Thyroid gland (tissue), 4 donors: Measurements from ENCODE around the gene GRK1.

Source experiments
- POLR2A ChIP-seq, 2 donors: fragments of 450-650 bp; IDR thresholded peaks; one replicate each; pipeline ENCODE4 v1.6.1; 2017; ENCODE audit warnings: antibody characterized with exemption in 2 of 2, mild to moderate bottlenecking in 2 of 2, moderate library complexity in 1 of 2
- TF ChIP-seq, protein P1 (sequence below), 6 experiments: fragments of 200-600 bp in 3 of 6; fragments of 450-650 bp in 3 of 6; sonication (generic) in 3 of 6; IDR thresholded peaks; one replicate each; pipeline ENCODE4 v1.5.1; 2016 to 2019; ENCODE audit warnings: antibody characterized with exemption in 6 of 6, mild to moderate bottlenecking in 2 of 6, inconsistent platforms in 1 of 6, moderate library complexity in 1 of 6

DNA sequence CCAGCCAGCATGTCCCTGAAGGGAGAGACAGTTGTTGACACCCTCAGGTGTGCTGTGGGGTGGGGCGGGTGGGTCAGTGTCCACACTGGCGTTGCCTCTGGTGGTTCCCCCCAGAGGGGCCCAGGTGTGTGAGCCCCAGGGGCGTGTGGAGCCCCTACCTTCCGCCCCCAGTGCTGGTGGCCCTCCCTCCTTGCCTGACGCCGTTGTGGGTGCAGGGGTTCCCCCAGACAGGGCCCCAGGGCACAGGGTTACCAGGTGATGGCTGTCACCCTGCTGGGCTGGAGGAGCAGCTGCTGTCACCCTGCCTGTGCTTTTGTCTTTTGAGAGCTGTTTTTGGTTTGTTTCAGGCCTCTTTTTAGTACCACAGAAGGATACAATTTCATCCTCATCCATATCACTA, 36.2 kb upstream of the GRK1 start:
- TF ChIP-seq, protein P1, sequence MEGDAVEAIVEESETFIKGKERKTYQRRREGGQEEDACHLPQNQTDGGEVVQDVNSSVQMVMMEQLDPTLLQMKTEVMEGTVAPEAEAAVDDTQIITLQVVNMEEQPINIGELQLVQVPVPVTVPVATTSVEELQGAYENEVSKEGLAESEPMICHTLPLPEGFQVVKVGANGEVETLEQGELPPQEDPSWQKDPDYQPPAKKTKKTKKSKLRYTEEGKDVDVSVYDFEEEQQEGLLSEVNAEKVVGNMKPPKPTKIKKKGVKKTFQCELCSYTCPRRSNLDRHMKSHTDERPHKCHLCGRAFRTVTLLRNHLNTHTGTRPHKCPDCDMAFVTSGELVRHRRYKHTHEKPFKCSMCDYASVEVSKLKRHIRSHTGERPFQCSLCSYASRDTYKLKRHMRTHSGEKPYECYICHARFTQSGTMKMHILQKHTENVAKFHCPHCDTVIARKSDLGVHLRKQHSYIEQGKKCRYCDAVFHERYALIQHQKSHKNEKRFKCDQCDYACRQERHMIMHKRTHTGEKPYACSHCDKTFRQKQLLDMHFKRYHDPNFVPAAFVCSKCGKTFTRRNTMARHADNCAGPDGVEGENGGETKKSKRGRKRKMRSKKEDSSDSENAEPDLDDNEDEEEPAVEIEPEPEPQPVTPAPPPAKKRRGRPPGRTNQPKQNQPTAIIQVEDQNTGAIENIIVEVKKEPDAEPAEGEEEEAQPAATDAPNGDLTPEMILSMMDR (IDR thresholded peaks at IDR 0.05): no peak
- no peak for TF ChIP-seq POLR2A (IDR thresholded peaks at IDR 0.05)
